K562 (cell line): ENCODE measurements around the gene VPS13D. TPM values are rescaled to one million over a fixed set of nuclear protein-coding genes. Genes with fewer than 3 reads are reported as not detected.

Experiments
- BRCA1 ChIP-seq, 2 experiments: fragments of 450-650 bp in 1 of 2; sonication (generic) in 1 of 2; formaldehyde crosslinking in 1 of 2; IDR thresholded peaks; 2 replicates each; pipeline versions ENCODE4 v1.5.0 to v1.6.1; 2017 to 2020; ENCODE audit warnings: mild to moderate bottlenecking in 1 of 2, missing genetic modification reagents in 1 of 2
- BRD4 ChIP-seq: fragments of 200-600 bp; sonication (generic); IDR thresholded peaks from 2 replicates; pipeline ENCODE4 v1.6.1; 2017; ENCODE audit warnings: inconsistent platforms
- E2F3 ChIP-seq: fragments of 250-450 bp; sonication (Bioruptor Pico); IDR thresholded peaks from 2 replicates; pipeline ENCODE4 v1.4.0; 2020; ENCODE audit warnings: mild to moderate bottlenecking
- GTF2F1 ChIP-seq: IDR thresholded peaks from 2 replicates; pipeline ENCODE4 v1.6.1; 2011; ENCODE audit warnings: low read depth, low read length, improper control_type of control experiment
- KDM1A ChIP-seq, 2 experiments: fragments of 450-650 bp; IDR thresholded peaks; 2 replicates each; pipeline ENCODE4 v1.6.1; 2016; ENCODE audit warnings: mild to moderate bottlenecking in 2 of 2
- MIER1 ChIP-seq: fragments of 450-650 bp; IDR thresholded peaks from 2 replicates; pipeline ENCODE4 v1.6.1; 2016; ENCODE audit warnings: antibody characterized with exemption, mild to moderate bottlenecking, low read depth
- PML ChIP-seq: IDR thresholded peaks from 2 replicates; pipeline ENCODE4 v1.6.1; 2012; ENCODE audit warnings: low read length, inconsistent platforms
- RNF2 ChIP-seq: sonication (generic); IDR thresholded peaks from 2 replicates; pipeline ENCODE4 v1.6.1; 2016
- SMAD1 ChIP-seq: fragments of 150-350 bp; IDR thresholded peaks from 2 replicates; pipeline ENCODE4 v1.6.1; 2014; ENCODE audit warnings: low read length, low read depth; ENCODE audit not compliant: partially characterized antibody
- SMC3 ChIP-seq: conservative IDR thresholded peaks from 2 replicates; pipeline ENCODE4 v1.6.1; 2011; ENCODE audit warnings: low read depth, low read length, improper control_type of control experiment; ENCODE audit not compliant: insufficient read depth
- SOX6 ChIP-seq: fragments of 450-650 bp; IDR thresholded peaks from 2 replicates; pipeline ENCODE4 v1.6.1; 2014; ENCODE audit warnings: mild to moderate bottlenecking
- TAF1 ChIP-seq: IDR thresholded peaks from 2 replicates; pipeline ENCODE4 v1.6.1; 2011; ENCODE audit warnings: mild to moderate bottlenecking, low read length, moderate library complexity; ENCODE audit not compliant: insufficient read depth, control insufficient read depth, severe bottlenecking; ENCODE audit errors: extremely low read depth
- TGIF2 ChIP-seq: sonication (generic); formaldehyde crosslinking; IDR thresholded peaks from 2 replicates; pipeline ENCODE4 v1.8.1; 2022; ENCODE audit warnings: mild to moderate bottlenecking, missing genetic modification reagents, moderate library complexity
- THAP12 ChIP-seq: fragments of 250-450 bp; sonication (Bioruptor Pico); IDR thresholded peaks from 2 replicates; pipeline ENCODE4 v1.9.0; 2021; ENCODE audit warnings: mild to moderate bottlenecking, inconsistent platforms
- ZNF707 ChIP-seq: fragments of 250-450 bp; sonication (Bioruptor Pico); conservative IDR thresholded peaks from 2 replicates; pipeline ENCODE4 v1.8.0; 2022; ENCODE audit warnings: inconsistent platforms, mild to moderate bottlenecking, moderate library complexity
- polyA plus RNA-seq, 8 experiments: library from polyadenylated mRNA; depleted of rRNA in 4 of 8; stranded (reverse) in 5 of 8; unstranded in 3 of 8; fragments of >200 nt; fragmentation: Nextera tagmentation in 2 of 8; fragmentation: Illumina TruSeq in 1 of 8; extraction: Ambion mirVana in 2 of 8; extraction: Trizol in 1 of 8; gene quantifications; 2 replicates each; pipeline versions ENCODE4 v1.2.1 to v1.2.3, GENCODE V29; 2011 to 2014; ENCODE audit warnings: inconsistent platforms in 1 of 8, missing spikeins in 1 of 8
- total RNA-seq, 7 experiments: library from RNA; depleted of rRNA in 6 of 7; stranded (reverse); fragments of >200 nt in 6 of 7; fragmentation: Illumina TruSeq in 2 of 7; extraction: Trizol in 2 of 7; gene quantifications; 2 replicates each; pipeline versions ENCODE4 v1.2.1 to v1.2.3, GENCODE V29; 2011 to 2021; ENCODE audit warnings: low replicate concordance in 1 of 7
- TF ChIP-seq, protein P1 (sequence below): fragments of 450-650 bp; formaldehyde crosslinking; IDR thresholded peaks from 2 replicates; pipeline ENCODE4 v1.4.0; 2020; ENCODE audit warnings: mild to moderate bottlenecking
- TF ChIP-seq, protein P2 (sequence below): sonication (generic); formaldehyde crosslinking; IDR thresholded peaks from 2 replicates; pipeline ENCODE4 v1.8.0; 2022; ENCODE audit warnings: mild to moderate bottlenecking, missing genetic modification reagents

The VPS13D gene
- total and polyA plus RNA-seq, 9 of the 15 experiments (the other 6 are each of a cell fraction or from before 2014, with no cell fraction given): 6.1 to 51.5 (median 38.5) TPM

- no peak for TF ChIP-seq THAP12 (CRISPR knock-in tag)
- TF ChIP-seq MIER1: peak; percentile 60; the same call in 1 of the 2 replicates
- TF ChIP-seq SOX6: no peak
- no peak for TF ChIP-seq GTF2F1
- TF ChIP-seq, protein P1, sequence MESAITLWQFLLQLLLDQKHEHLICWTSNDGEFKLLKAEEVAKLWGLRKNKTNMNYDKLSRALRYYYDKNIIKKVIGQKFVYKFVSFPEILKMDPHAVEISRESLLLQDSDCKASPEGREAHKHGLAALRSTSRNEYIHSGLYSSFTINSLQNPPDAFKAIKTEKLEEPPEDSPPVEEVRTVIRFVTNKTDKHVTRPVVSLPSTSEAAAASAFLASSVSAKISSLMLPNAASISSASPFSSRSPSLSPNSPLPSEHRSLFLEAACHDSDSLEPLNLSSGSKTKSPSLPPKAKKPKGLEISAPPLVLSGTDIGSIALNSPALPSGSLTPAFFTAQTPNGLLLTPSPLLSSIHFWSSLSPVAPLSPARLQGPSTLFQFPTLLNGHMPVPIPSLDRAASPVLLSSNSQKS (CRISPR knock-in tag): no peak
- 0 out of 2 replicates have a peak, but pooled peaks have one; percentile 33 for TF ChIP-seq RNF2
- no peak for TF ChIP-seq ZNF707 (CRISPR knock-in tag)
- TF ChIP-seq TAF1: no peak
- TF ChIP-seq TGIF2: no peak
- no peak for TF ChIP-seq PML
- TF ChIP-seq SMC3: no peak
- no peak for TF ChIP-seq SMAD1
- TF ChIP-seq BRCA1 (IDR thresholded peaks at IDR 0.05): no peak
- no peak for TF ChIP-seq BRCA1 (CRISPR knock-in tag; IDR thresholded peaks at IDR 0.05)
- no peak for TF ChIP-seq E2F3
- peak; percentile 91 for TF ChIP-seq KDM1A (IDR thresholded peaks at IDR 0.05)
- no peak for TF ChIP-seq BRD4
- TF ChIP-seq, protein P2, sequence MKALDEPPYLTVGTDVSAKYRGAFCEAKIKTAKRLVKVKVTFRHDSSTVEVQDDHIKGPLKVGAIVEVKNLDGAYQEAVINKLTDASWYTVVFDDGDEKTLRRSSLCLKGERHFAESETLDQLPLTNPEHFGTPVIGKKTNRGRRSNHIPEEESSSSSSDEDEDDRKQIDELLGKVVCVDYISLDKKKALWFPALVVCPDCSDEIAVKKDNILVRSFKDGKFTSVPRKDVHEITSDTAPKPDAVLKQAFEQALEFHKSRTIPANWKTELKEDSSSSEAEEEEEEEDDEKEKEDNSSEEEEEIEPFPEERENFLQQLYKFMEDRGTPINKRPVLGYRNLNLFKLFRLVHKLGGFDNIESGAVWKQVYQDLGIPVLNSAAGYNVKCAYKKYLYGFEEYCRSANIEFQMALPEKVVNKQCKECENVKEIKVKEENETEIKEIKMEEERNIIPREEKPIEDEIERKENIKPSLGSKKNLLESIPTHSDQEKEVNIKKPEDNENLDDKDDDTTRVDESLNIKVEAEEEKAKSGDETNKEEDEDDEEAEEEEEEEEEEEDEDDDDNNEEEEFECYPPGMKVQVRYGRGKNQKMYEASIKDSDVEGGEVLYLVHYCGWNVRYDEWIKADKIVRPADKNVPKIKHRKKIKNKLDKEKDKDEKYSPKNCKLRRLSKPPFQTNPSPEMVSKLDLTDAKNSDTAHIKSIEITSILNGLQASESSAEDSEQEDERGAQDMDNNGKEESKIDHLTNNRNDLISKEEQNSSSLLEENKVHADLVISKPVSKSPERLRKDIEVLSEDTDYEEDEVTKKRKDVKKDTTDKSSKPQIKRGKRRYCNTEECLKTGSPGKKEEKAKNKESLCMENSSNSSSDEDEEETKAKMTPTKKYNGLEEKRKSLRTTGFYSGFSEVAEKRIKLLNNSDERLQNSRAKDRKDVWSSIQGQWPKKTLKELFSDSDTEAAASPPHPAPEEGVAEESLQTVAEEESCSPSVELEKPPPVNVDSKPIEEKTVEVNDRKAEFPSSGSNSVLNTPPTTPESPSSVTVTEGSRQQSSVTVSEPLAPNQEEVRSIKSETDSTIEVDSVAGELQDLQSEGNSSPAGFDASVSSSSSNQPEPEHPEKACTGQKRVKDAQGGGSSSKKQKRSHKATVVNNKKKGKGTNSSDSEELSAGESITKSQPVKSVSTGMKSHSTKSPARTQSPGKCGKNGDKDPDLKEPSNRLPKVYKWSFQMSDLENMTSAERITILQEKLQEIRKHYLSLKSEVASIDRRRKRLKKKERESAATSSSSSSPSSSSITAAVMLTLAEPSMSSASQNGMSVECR (CRISPR knock-in tag): no peak
Observed at GRCh38 chr1:12441414-12442105, 211.7 kb downstream of the VPS13D start (continued).
